ENCODE results near the gene PTGR3. TPM values are rescaled to one million over a fixed set of nuclear protein-coding genes. Genes with fewer than 3 reads are reported as not detected.

Gene PTGR3
- total RNA-seq, 4 donors from 2014 or later = 4.9 to 30.8 (median 21.7) TPM

GRCh38 chr18:75173738-75174137 is 35.2 kb downstream of the PTGR3 start:
- DNase-seq = no peak
- TF ChIP-seq POLR2A (IDR thresholded peaks at IDR 0.05) (no peak), CTCF (IDR thresholded peaks at IDR 0.05) (no peak)
- intact Hi-C loops (cut with DNase I; ENCODE audit: low total_unique reads) = no loop called here

GRCh38 chr18:75173125-75173432 is 35.9 kb downstream of the PTGR3 start:
- Histone ChIP-seq H3K4me3 (no peak overlapping the region), H3K27me3 (no peaks in the 10 kb centered on the region), H3K4me1 (no peaks in the 10 kb centered on the region), H3K27ac (no peak overlapping the region), H3K9me3 (no peaks in the 10 kb centered on the region), H3K36me3 (no peaks in the 10 kb centered on the region)
- intact Hi-C loops (cut with DNase I; ENCODE audit: low total_unique reads) = no loop called here
- TF ChIP-seq POLR2A (IDR thresholded peaks at IDR 0.05) (no peak), CTCF (IDR thresholded peaks at IDR 0.05) (no peak)
- no peak for DNase-seq

More at GRCh38 chr18:75173738-75174137, 35.2 kb downstream of the PTGR3 start:
- H3K4me1 ChIP-seq = no peaks in the 10 kb centered on the region
- H3K36me3 ChIP-seq = no peaks in the 10 kb centered on the region
- no peak overlapping the region for H3K27ac ChIP-seq
- H3K9me3 ChIP-seq = no peaks in the 10 kb centered on the region
- H3K4me3 ChIP-seq = no peak overlapping the region
- H3K27me3 ChIP-seq = no peaks in the 10 kb centered on the region

- intact Hi-C loops (cut with DNase I; ENCODE audit: low total_unique reads) = no loop called here
- Histone ChIP-seq H3K9me3 (no peaks in the 10 kb centered on the region), H3K4me1 (no peaks in the 10 kb centered on the region), H3K36me3 (no peaks in the 10 kb centered on the region), H3K4me3 (no peak overlapping the region), H3K27me3 (no peaks in the 10 kb centered on the region), H3K27ac (no peak overlapping the region)
- DNase-seq = no peak
- TF ChIP-seq POLR2A (IDR thresholded peaks at IDR 0.05) (no peak), CTCF (IDR thresholded peaks at IDR 0.05) (no peak)
These were observed 36.4 kb downstream of the PTGR3 start for GRCh38 chr18:75172299-75173124.

- no peak for DNase-seq
- Histone ChIP-seq H3K36me3 (no peaks in the 10 kb centered on the region), H3K9me3 (no peaks in the 10 kb centered on the region), H3K4me3 (no peak overlapping the region), H3K27me3 (no peaks in the 10 kb centered on the region), H3K27ac (no peak overlapping the region), H3K4me1 (no peaks in the 10 kb centered on the region)
- intact Hi-C loops (cut with DNase I; ENCODE audit: low total_unique reads) = no loop called here
- no peak for TF ChIP-seq POLR2A (IDR thresholded peaks at IDR 0.05)
- TF ChIP-seq CTCF (IDR thresholded peaks at IDR 0.05) = no peak
These were observed 38.0 kb downstream of the PTGR3 start for GRCh38 chr18:75170916-75171315.

GRCh38 chr18:75170022-75170789 is 38.7 kb downstream of the PTGR3 start:
- H3K9me3 ChIP-seq = no peaks in the 10 kb centered on the region
- TF ChIP-seq POLR2A (IDR thresholded peaks at IDR 0.05) = no peak
- no peak for TF ChIP-seq CTCF (IDR thresholded peaks at IDR 0.05)
- no peaks in the 10 kb centered on the region for H3K27me3 ChIP-seq
- intact Hi-C loops (cut with DNase I; ENCODE audit: low total_unique reads) = no loop called here
- DNase-seq = no peak
- H3K4me3 ChIP-seq = no peak overlapping the region
- no peak overlapping the region for H3K27ac ChIP-seq
- no peaks in the 10 kb centered on the region for H3K4me1 ChIP-seq
- no peaks in the 10 kb centered on the region for H3K36me3 ChIP-seq

All from uterus (tissue), 4 donors.